ENCODE data around the gene FKBP1A. TPM values are rescaled to one million over a fixed set of nuclear protein-coding genes. Genes with fewer than 3 reads are reported as not detected.

FKBP1A gene
- total RNA-seq, 1 donor from 2014 or later, result 61.5 TPM

DNA sequence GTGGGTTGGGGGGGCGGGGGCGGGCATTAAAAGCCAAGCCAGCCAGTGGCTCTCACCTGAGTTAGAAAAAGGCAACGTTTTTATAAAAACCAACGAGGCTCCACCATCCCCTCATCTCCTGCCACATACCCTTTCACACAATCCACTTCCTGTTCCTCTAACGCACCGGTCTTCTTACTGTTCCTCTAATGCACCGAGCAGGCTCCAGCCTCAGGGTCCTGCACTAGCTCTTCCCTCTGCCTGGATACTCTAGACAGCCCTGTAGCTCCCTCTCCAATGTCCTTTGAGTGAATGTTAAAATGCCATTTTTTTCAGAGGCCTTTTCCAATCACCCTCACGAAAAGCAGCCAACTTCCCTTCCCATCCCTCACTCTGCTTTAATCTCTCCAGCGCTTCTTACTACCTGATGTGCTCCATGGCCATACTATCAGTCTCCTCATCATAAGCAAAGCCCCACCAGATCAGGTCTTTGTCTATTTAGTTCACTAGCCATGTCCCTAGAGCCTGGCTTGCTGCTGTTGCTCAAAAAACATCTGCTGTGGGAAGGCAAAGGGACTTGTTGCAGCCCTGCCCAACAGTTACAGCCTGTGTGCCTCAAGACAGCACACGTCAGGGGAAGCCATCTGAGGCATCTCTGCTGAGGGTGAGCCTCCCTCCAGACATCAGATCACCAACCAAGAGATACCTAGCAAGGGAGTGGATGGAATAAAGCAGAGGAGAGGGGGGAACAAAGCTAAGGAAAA lies 3.9 kb downstream of the FKBP1A start:
- no peak for ATAC-seq
- peak; percentile 35 for DNase-seq (ENCODE audit: low spot score)

DNA sequence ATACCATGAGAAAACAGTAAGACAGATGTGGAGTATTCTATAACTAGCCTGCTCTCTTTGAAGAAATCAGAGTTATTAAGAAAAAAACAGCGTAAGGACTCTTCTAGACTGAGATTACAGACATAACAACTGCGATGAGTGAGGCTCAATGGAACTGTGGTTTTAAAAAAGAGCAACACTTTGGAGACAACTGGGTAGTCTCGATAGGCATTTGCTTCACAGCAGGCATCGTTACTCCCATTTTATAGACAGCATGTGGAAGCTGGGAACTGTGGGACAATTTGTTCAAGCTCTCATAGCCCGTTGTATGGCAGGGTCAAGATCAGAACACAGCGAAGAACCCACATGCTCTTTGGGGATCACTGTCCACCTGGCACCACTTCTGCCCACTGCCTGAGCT lies 4.6 kb downstream of the FKBP1A start:
- peak; percentile 36 for DNase-seq (ENCODE audit: low spot score)
- no peak for ATAC-seq

DNA sequence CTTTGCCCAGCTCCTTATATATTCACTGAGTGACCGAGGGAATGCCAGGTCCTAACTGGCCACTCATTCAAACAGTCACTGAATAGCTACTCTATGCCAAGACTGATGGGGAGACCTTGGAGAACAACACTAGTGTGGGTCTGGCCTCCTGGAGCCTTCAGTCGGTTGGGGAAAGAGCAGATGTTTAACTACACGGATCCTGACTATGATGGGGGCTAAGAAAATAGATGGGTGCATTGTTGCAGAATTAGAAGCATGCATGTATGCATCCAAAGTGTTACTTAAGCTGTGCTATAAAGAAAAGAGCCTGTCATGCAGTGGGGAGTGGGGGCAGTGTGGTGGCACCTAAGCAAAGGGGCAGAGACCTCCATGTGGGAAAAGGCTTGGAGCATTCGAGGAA lies 6.5 kb downstream of the FKBP1A start:
- ATAC-seq (no peak), DNase-seq (ENCODE audit: low spot score) (peak; percentile 7)

DNA sequence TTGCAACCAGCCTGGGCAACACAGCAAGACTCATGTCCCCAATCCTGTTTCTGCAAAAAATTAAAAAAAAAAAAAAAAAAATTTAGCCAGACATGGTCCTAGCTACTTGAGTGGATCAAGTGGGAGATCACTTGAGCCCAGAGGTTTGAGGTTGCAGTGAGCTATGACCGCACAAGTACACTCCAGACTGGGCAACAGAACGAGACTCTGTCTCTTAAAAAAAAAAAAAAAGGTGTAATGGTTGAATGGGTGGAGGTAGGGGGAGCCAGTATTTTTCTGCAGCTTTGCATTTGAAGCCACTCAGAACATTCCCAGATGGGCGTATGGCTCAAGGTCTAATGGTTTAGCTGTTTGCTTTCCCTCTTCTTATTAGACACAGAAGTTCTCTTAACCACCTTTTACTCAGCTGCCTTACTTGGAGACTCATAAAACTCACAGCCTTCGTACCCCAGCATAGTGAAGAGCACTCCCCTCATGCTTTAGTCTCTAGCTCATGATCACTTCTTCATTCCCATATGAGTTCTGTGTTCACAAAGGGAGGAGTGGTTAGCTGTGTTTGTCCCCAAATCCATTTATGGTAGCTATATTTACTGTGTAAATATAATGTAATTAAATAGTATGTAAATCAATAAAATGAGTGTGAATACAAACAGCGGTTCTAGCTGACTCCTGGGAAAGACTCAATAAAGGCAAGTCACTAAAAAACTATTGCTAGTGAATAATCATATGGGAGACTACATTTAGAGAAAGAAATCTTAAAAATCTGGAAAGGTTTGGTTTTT lies 9.0 kb downstream of the FKBP1A start:
- DNase-seq (ENCODE audit: low spot score), result no peak
- ATAC-seq, result no peak

DNA sequence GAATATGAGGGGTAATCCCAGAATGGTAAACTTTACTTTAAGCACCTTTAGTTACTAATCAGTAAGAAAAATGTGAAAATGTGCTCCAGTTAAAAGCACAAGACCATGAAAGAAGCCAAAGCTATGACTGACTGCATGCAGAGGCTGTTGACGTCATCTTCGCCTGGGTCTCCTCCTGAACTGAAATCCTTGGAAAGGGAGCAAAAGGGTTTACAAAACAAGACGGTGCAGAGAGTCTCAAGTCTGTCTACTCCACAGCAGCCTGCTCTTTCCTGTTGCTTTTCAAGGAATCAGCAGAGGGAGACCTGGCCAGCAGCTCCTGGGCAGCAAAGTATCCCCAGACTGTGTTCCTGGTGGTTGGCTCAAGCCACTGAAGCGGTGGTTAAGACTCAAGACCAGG lies 10.2 kb downstream of the FKBP1A start:
- no peak for ATAC-seq
- no peak for DNase-seq (ENCODE audit: low spot score)

DNA sequence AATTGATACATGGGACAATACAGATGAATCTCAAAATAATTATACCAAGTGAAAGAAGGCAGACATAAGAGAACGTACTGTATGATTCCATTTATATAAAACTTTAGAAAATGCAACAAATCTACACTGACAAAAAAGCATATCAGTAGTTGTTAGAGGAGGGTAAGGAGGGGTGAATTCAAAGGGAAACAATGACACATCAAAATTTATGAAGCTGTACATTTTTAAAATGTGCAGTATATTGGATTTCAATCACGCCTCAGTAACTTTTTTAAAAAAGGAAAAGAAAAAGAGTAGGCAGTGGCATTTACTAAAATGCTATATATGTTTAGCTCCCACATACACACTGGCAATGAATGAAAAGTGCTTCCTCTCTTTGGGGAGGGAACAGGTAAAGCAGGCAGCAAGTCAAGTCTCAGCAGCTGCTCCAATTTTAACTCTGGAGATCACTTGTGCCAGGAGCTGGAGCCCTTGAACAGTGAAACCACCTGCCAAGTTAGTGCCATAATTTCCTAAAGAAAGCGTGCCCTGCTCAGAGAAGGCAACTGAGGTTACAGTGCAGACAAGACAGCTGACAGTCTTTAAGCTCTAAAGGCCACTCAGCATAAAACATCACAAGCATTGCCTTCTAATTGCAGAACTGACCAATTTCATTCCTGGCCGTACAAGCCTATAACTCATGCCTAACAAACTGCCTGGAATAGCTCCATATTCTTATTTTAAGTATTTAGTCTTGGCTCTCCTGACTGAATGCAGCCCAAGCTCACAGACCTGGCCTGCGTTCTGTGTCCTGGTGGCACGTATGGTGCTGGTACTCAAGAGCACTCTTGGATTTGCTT lies 10.9 kb downstream of the FKBP1A start:
- ATAC-seq, result no peak
- no peak for DNase-seq (ENCODE audit: low spot score)

DNA sequence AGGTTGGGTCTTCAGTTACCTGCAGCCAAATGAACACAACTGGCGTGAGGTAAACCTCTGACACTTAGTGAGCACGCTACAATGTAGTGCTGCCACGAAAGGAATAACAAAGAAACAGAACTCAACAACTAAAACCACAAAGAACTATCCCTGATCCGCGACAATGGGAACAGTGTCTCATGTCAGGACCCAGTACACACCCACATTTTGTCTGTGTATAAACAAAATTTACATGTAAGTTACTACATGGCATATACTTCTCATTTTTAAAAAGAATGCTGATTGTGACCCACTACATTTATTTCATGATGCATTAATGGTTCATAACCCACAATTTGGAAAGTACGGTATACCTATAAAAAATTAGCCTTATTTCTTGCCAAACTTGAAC lies 14.1 kb downstream of the FKBP1A start:
- ATAC-seq (peak; percentile 4), DNase-seq (ENCODE audit: low spot score) (no peak)

DNA sequence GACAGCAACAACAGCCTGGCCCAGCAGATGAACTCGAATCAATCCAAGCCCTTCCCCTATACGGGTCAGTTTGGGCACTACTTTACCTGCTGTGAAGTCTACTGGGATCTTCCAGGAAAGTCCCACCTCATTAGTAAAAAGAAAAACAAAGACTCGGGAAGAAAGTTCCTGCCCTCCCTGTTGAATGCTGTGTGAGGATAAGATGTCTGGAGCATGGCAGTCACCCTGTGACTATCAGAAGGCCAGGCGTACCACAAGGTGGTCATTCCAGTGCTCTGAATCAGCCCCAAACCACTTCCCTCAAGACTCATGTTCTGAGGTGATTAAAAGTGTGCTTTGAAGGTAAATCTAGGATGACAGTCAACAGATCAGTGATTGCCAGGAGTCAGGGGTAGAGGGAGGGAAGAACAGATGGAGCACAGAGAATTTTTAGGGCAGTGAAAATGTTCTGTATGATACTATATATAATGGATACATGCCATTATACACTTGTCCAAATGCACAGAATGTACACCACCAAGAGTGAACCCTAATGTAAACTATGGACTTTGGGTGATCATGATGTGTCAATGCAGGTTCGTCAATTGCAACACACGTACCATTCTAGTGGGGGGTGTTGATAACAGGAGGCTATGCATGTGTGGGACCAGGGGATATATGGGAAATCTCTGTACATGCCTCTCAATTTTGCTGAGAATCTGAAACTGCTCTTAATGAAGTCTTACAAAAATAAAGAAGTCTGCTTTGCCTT lies 14.7 kb downstream of the FKBP1A start:
- ATAC-seq (peak; percentile 69), DNase-seq (ENCODE audit: low spot score) (peak; percentile 46)

DNA sequence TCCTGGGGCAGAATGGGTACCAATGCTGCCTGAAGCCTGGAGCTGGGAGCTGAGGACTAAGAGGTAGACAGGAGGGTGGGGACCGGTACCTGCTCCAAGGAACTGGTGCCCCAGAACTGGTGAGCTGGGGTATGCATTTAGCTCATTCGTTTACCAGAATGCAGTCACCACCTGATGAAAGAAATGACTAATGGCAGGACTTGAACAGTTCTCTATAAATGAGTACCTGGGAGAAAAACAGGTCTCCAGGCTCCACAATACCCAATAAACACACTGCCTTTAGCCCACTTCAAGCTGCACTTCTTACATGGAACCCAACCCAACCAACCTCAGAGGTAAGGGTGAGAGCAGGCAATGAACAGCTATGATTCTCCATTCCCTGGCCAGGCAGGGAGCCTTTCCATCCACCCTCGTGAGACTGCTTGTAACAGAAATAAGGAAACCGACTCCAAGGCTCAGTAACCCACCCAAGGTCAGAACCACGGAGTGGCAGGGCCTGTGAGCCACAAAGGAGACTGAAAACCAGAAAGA lies 15.4 kb downstream of the FKBP1A start:
- DNase-seq (ENCODE audit: low spot score) (no peak), ATAC-seq (no peak)

DNA sequence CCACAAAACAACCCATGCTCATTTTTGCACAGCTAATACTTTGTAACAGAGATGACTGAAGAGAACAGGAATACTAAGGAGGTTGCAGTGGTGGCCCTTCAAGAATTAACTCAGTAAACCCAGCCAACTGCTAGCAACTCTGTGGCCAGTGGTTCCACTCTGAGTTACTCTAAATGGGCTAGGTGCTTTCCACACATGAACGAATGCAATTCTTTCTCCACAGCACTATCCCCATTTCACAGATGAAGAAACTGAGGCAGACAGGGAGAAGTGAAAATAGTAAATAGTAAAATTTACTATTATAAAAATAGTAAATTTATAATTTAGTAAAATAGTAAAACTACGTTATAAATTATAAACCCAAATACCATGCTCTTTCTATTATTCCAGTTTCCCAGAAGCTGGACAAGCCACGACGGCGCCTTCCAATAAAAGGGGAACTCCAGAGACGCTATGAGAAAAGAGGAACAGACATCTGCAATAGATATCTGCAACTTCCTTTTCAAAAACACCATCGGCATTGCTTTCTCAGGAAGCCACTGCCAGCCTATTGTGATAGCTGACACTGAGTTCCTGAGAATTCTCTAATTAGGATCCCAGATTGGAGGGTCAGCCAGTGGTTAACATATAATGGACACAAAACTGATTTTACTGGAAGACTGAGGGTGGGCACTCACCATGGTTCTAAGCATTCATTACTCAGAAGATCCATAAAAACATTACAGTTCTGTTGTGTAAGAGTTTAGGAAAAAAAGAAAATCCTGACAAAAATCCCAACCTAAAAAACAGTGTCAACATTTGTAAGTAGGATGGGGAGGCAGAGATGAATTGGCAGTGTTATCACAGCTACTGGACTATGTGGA lies 16.2 kb downstream of the FKBP1A start:
- DNase-seq (ENCODE audit: low spot score), result no peak
- no peak for ATAC-seq

DNA sequence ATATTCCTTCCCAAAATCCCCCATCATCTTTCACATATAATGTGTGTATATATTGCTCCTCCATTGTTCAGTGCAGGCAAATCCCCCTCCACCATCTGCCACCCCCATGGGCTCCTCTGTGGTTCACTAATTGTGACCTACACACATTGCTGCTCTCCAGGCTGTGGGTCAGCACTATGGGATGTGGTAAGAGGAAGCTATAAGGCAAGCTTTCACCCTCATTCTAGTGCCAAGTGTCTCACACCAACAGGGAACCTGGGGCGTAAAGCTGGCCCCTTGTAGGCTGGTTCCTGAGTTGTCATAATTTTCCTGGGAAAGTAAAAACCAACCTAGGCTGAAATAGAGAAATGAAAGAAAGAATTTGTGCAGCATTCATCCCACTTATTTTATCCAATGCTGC lies 16.8 kb downstream of the FKBP1A start:
- peak; percentile 8 for ATAC-seq
- DNase-seq (ENCODE audit: low spot score), result no peak

DNA sequence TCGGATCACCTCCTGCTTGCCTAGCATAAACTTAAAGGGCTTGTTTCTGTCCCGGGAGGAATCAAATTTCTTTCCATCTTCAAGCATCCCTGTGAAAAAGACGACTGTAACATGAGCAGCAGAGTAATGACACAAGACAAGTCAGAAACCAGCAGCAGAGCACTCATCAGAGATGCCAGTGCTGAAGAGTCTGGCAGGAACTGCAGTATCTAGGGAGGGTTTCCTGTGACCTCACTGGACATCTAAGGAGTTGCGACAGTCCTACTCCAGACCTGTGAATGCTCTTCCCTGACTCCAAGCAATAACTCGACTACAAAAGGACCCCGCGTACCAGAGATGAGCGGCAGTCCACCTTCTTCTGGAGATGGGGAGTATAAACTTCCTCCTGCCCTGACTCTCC lies 17.3 kb downstream of the FKBP1A start:
- no peak for DNase-seq (ENCODE audit: low spot score)
- ATAC-seq, result peak; percentile 25

DNA sequence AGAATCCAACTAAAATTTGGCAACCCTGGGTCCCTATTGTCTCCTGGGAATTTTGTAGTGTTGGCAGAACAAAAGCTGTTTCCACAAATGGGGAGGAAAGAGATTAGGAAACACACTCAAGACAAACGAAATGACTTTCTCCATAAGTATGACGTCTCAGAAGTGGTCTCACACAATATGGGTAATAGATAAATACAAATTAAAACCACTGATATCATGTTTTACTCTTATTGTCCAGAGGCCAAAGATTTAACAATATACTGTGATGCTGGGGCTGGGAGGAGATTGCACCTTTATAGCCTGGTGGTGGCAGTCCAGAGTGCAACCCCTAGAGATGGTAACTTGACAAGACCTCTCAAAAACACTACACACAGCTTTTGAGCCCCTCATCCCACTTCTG lies 18.6 kb downstream of the FKBP1A start:
- no peak for ATAC-seq
- no peak for DNase-seq (ENCODE audit: low spot score)

DNA sequence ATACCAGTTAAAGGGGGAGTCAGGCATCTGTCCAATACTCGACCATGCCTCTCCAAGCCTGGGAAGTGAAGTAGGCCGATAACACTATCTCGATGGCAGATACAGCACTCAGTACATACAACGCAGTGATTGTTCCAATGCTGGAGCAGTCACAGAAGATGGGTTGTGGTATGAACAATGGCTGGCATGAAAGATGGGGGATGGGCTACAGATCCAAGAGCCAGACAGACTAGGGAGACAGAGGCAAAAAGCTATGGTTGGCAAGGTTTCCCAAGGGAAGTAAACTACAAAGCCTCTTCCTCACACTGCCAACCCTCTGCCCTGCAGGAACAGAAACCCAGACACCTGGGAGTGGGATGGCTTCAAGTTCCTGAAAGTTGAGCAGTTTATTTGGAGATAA lies 19.2 kb downstream of the FKBP1A start:
- no peak for DNase-seq (ENCODE audit: low spot score)

DNA sequence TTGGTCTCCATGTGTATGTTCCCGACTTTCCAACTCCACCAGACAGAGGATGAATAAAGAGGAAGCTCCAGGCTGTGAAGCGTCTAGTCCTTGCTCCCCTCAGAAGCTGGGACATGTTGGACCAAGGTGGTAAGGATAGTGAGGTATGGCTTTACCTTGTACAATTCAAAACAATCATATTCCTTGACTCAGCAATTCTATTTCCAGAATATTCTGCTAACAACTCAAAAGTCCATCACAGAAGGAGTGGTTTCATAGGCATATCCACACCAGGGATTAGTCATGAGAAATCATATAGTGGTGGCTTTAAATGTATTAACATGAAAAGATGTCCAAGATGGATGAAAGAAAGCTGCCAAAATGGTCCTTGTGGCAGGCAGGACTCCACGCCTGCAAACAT lies 19.8 kb downstream of the FKBP1A start:
- no peak for DNase-seq (ENCODE audit: low spot score)
- ATAC-seq, result no peak

More for the DNA sequence above, 19.2 kb downstream of the FKBP1A start:
- no peak for ATAC-seq

DNA sequence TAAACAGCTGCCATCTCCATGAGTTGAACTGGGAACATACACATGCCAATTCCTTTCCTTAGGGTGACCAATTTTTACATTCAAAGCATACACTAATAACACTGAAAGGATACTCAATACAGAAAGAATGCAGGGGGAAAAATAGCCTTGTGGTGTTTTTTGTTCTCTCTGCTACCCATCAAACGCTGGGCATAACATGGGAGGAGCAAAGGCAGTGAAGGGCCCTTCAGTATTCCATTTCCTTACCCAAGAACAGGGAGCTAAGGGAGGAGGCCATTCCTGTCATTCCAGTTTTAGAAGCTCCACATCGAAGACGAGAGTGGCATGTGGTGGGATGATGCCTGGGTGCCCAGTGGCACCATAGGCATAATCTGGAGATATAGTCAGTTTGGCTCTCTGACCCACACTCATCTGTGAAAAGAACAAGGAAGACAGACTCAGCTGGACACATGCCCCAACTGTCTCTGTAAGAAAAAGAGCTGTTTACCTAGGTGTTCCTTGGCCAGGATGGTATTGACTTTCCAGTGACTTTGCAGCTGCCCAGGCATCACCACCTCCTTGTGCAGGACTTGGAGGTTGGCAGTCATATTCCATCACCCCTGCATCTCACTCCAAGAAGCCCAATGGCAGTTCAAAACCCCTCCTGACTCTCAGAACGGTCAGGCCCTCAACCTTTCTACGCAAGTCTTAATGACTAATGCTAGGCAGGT lies 20.9 kb downstream of the FKBP1A start:
- no peak for ATAC-seq

DNA sequence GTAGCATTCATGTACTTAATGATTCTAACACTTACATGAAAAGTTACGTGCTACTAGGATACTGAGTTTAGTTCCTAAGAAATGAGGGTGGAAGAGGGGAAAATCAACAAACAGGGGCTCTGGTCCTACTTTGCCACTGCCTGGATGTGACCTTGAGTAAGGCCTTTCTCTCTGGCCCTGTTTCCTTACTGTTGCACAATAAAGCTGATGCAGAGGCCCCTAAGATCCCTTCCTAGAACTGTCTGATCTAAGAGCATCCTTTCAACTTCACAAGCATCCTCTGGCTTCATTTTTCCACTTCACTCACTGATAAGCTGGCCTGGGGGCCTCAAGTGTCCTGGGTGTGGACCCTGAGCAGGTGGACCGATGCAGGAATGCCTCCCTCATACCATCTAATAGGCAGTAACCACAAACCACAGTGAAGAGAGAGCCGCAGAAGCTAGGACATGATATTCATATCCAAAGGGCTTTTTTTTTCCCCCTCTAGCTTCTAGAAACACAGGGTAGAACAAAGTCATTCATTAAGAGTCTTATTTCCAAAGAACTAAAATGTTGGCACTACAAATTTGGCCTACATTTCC lies 21.6 kb downstream of the FKBP1A start:
- DNase-seq (ENCODE audit: low spot score), result no peak
- peak; percentile 34 for ATAC-seq

More for the DNA sequence above, 20.9 kb downstream of the FKBP1A start:
- no peak for DNase-seq (ENCODE audit: low spot score)

DNA sequence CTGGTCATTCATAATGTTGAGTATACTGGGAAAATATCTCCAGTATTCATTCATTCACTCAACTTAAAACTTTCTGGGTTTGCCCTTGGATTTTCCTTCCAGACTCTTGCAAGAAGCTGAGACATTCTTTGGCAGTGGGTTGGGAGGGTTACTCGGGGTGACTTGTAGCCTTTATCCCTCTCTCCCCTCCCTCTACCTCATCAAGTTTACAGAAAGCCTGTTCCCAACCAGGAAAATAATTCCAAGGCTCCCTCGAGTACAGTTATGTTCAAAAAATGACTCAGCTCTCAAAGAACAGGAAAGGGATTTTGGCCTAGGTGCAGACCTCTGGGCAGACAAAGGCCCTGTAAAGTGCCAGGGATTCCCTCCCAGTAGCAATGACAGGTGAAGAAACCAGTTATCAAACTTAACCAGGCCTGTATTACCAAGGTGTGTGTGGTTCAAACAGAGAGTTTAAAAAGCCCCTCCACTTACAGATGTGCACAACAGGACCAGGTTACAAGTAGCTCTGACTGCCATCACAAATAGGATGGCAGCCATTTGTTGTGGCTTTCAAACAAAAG lies 22.2 kb downstream of the FKBP1A start:
- DNase-seq (ENCODE audit: low spot score), result no peak
- ATAC-seq, result no peak

Data from left lobe of liver (tissue), 2 donors.